GM06990 (cell line): ENCODE measurements around the gene PCBD1.

ENCODE experiments used
- DNase-seq: peaks from one replicate; pipeline ENCODE4 v3.0.0-alpha.2; 2011; ENCODE audit not compliant: insufficient read length; ENCODE audit errors: extremely low read depth
- H3K27me3 ChIP-seq: replicated peaks from 2 replicates; pipeline ENCODE4 v1.6.0; 2011; ENCODE audit warnings: low read length; ENCODE audit not compliant: control insufficient read depth, insufficient read depth
- H3K36me3 ChIP-seq: 2 replicates; pipeline ENCODE4 v1.5.1; 2011; ENCODE audit warnings: low read length; ENCODE audit not compliant: control insufficient read depth, insufficient read depth
- H3K4me3 ChIP-seq: replicated peaks from 2 replicates; pipeline ENCODE4 v1.5.1; 2011; ENCODE audit warnings: low read depth, mild to moderate bottlenecking, control low read depth, low read length
- CTCF ChIP-seq: IDR thresholded peaks from 2 replicates; pipeline ENCODE4 v1.5.1; 2011; ENCODE audit warnings: low read length, control low read depth, mild to moderate bottlenecking, inconsistent platforms; ENCODE audit not compliant: insufficient read depth, poor library complexity, severe bottlenecking

The PCBD1 gene

DNA sequence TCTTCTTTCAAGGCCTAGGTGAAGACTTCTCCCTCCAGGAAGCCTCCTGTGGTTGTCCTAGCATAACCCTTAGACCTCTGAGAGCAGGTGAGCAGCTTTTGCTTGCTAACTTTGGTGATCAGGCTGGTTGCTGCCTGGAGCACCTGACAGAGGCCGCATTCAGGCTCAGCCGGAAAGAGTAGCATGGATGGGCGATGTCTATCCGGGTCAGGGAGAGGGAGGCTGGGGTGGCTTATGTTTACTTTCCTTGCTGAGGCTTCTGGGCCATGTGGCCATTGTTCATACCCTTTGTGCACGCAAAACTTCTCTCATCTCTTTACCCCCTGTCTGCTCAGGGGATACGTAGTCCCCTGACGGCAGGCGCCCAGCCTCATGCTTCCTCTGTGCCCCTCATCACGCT, 27.4 kb upstream of the PCBD1 start:
- no peak overlapping the region for H3K4me3 ChIP-seq
- TF ChIP-seq CTCF, result no peak
- no peak for DNase-seq
- H3K27me3 ChIP-seq, result no peaks in the 10 kb centered on the region; the same call in 1 of the 2 replicates
- H3K36me3 ChIP-seq, result no peaks in the 10 kb centered on the region

- Histone ChIP-seq H3K27me3 (no peaks in the 10 kb centered on the region; the same call in 1 of the 2 replicates), H3K4me3 (no peak overlapping the region)
- TF ChIP-seq CTCF, result no peak
Measured at GRCh38 chr10:70915206-70915605, 26.8 kb upstream of the PCBD1 start.

GRCh38 chr10:70914316-70914864, 26.0 kb upstream of the PCBD1 start:
- H3K27me3 ChIP-seq, result no peaks in the 10 kb centered on the region; the same call in 1 of the 2 replicates
- no peaks in the 10 kb centered on the region for H3K36me3 ChIP-seq
- no peak for DNase-seq
- no peak for TF ChIP-seq CTCF
- H3K4me3 ChIP-seq, result no peak overlapping the region

More at GRCh38 chr10:70915206-70915605, 26.8 kb upstream of the PCBD1 start:
- H3K36me3 ChIP-seq, result no peaks in the 10 kb centered on the region
- no peak for DNase-seq

DNA sequence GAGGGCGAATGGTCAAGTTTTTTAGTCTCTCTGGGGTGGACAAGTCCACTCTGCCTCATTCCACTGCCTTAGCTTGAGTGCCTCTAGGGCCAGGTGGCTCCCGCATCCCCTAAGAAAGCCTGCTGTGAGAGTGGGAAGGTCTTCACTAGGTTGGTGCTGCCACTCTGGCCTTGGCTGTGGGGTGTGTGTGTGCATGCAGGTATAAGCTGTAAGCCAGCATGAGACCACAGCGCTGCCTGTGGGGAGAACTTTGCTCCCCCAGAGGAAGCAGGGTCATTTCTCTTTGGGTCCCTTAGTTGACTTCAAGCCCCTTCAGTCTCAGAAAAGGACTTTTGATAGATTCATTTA, 25.5 kb upstream of the PCBD1 start:
- no peak for TF ChIP-seq CTCF
- no peak for DNase-seq

DNA sequence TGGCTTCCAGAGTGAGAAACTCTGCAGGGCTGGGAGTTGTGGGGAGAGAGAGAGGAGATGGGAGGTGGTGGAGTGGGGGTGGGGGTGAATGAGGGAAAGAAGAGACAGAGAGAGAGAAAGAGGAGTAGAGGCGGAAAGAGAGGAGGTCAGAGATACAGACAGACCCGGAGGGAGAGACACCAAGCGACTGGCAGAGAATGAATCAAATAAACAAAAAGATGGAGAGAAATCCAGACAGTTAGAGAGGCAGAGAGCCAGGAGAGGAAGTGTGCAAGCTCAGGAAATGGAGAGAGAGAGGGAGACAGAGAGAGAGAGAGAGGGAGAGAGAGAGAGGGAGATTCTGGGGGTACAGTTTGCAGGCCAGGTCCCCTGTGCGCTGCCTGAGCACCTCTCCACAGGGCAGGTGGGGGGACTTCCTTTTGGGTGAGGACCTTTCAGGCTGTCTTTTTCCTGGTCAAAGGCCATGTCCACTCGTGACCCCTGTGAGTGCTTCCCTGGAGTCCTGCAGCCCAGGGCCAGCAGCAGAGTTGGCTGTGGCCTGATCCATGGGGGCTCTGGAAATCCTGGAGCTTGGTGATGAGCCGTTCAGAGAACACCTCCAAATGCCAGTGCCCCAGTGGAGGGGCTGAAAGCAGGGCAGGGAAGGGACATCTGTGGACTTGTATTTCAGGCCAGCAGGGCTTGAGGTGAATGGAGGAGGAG, 25.0 kb upstream of the PCBD1 start:
- Histone ChIP-seq H3K4me3 (no peak overlapping the region), H3K36me3 (no peaks in the 10 kb centered on the region), H3K27me3 (no peaks in the 10 kb centered on the region; the same call in 1 of the 2 replicates)
- no peak for TF ChIP-seq CTCF
- no peak for DNase-seq

More for the DNA sequence above, 25.5 kb upstream of the PCBD1 start:
- Histone ChIP-seq H3K27me3 (no peaks in the 10 kb centered on the region; the same call in 1 of the 2 replicates), H3K36me3 (no peaks in the 10 kb centered on the region), H3K4me3 (no peak overlapping the region)
